HEK293T (cell line): Measurements from ENCODE around the gene IMP4.

ENCODE experiments used
- BHLHE40 ChIP-seq: fragments of 450-650 bp; IDR thresholded peaks from 2 replicates; pipeline ENCODE4 v1.6.1; 2016; ENCODE audit warnings: mild to moderate bottlenecking, moderate library complexity, borderline replicate concordance
- CTBP1 ChIP-seq: fragments of 450-650 bp; IDR thresholded peaks from 2 replicates; pipeline ENCODE4 v1.6.1; 2016; ENCODE audit warnings: borderline replicate concordance
- FOXA1 ChIP-seq: fragments of 450-650 bp; IDR thresholded peaks from 2 replicates; pipeline ENCODE4 v1.6.1; 2016; ENCODE audit warnings: mild to moderate bottlenecking
- FOXK2 ChIP-seq: fragments of 450-650 bp; IDR thresholded peaks from 2 replicates; pipeline ENCODE4 v1.6.1; 2016; ENCODE audit warnings: mild to moderate bottlenecking
- FOXM1 ChIP-seq: fragments of 450-650 bp; IDR thresholded peaks from 2 replicates; pipeline ENCODE4 v1.6.1; 2017; ENCODE audit warnings: mild to moderate bottlenecking, borderline replicate concordance
- HDGF ChIP-seq: fragments of 450-650 bp; IDR thresholded peaks from 2 replicates; pipeline ENCODE4 v1.6.1; 2017; ENCODE audit warnings: antibody characterized with exemption, borderline replicate concordance
- L3MBTL2 ChIP-seq: fragments of 450-650 bp; conservative IDR thresholded peaks from 2 replicates; pipeline ENCODE4 v1.6.1; 2016; ENCODE audit warnings: mild to moderate bottlenecking
- SP1 ChIP-seq: fragments of 450-650 bp; IDR thresholded peaks from 2 replicates; pipeline ENCODE4 v1.6.1; 2017
- SUZ12 ChIP-seq: fragments of 450-650 bp; IDR thresholded peaks from 2 replicates; pipeline ENCODE4 v1.6.1; 2016; ENCODE audit warnings: mild to moderate bottlenecking
- TARDBP ChIP-seq: fragments of 450-650 bp; IDR thresholded peaks from 2 replicates; pipeline ENCODE4 v1.6.1; 2016
- ZNF384 ChIP-seq: fragments of 450-650 bp; IDR thresholded peaks from 2 replicates; pipeline ENCODE4 v1.6.1; 2016

DNA sequence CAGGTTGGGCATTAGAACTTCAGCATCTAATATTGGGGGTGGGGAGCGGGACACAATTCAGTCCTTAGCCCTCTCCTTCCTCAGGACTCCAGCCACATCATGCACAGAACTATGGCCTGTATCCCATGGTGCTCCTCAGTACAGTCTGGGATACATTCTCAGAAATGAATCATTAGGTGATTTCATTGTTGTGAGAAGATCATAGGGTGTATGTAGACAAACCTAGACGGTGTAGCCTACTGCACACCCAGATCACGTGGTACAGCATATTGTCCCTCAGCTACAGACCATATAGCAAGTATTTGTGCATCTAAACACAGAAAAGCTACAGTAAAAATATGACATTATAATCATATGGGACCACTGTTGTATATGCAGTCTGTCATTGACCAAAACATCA, 23.2 kb upstream of the IMP4 start:
- TF ChIP-seq TARDBP (no peak), ZNF384 (no peak), CTBP1 (no peak), SUZ12 (no peak), HDGF (no peak), FOXM1 (no peak), L3MBTL2 (no peak), SP1 (no peak), FOXK2 (no peak), FOXA1 (no peak), BHLHE40 (no peak)
